Muscle of arm (tissue), 12 donors: ENCODE measurements around the gene TRIM71. TPM values are rescaled to one million over a fixed set of nuclear protein-coding genes. Genes with fewer than 3 reads are reported as not detected.
"Not testable (repeated sequence)": the region's sequence is repeated elsewhere in the genome, so short reads cannot be mapped to it uniquely, and the experiment has no call there.

Source experiments
- DNase-seq: peaks from one replicate; pipeline ENCODE4 v3.0.0-alpha.2; 2013
- polyA plus RNA-seq, 12 donors: library from polyadenylated mRNA; unstranded; fragments of 120-200 nt; gene quantifications; one replicate each; pipeline ENCODE4 v1.2.1, GENCODE V29; 2013; ENCODE audit not compliant: insufficient read length in 12 of 12

Gene TRIM71
- polyA plus RNA-seq, 12 donors, result 0.08 to 3.8 (median 0.24) TPM; not detected in 1

DNA sequence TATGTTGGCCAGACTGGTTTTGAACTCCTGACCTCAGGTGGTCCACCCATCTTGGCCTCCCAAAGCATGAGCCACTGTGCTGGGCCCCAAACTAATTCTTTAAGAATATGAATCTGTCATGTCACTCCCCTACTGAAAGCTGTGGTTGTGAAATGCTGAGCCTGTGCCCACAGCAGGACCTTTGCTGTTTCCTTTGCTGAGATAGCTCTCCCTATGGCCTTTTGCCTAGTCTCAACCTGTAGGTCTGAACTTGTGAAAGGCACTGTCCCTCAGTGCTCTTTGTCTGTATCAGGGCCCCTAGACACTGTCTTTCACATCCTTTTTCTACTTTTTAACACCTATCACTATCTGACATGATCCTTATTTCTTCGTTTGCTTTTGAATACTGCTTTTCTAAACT lies 70.9 kb downstream of the TRIM71 start:
- DNase-seq, result no peak

DNA sequence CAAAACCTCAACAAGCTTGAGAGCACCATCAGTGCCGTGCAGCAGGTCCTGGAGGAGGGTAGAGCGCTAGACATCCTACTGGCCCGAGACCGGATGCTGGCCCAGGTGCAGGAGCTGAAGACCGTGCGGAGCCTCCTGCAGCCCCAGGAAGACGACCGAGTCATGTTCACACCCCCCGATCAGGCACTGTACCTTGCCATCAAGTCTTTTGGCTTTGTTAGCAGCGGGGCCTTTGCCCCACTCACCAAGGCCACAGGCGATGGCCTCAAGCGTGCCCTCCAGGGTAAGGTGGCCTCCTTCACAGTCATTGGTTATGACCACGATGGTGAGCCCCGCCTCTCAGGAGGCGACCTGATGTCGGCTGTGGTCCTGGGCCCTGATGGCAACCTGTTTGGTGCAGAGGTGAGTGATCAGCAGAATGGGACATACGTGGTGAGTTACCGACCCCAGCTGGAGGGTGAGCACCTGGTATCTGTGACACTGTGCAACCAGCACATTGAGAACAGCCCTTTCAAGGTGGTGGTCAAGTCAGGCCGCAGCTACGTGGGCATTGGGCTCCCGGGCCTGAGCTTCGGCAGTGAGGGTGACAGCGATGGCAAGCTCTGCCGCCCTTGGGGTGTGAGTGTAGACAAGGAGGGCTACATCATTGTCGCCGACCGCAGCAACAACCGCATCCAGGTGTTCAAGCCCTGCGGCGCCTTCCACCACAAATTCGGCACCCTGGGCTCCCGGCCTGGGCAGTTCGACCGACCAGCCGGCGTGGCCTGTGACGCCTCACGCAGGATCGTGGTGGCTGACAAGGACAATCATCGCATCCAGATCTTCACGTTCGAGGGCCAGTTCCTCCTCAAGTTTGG lies 72.9 kb downstream of the TRIM71 start:
- DNase-seq, result no peak

DNA sequence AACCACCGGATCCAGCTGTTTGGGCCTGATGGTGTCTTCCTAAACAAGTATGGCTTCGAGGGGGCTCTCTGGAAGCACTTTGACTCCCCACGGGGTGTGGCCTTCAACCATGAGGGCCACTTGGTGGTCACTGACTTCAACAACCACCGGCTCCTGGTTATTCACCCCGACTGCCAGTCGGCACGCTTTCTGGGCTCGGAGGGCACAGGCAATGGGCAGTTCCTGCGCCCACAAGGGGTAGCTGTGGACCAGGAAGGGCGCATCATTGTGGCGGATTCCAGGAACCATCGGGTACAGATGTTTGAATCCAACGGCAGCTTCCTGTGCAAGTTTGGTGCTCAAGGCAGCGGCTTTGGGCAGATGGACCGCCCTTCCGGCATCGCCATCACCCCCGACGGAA lies 73.6 kb downstream of the TRIM71 start:
- no peak for DNase-seq

DNA sequence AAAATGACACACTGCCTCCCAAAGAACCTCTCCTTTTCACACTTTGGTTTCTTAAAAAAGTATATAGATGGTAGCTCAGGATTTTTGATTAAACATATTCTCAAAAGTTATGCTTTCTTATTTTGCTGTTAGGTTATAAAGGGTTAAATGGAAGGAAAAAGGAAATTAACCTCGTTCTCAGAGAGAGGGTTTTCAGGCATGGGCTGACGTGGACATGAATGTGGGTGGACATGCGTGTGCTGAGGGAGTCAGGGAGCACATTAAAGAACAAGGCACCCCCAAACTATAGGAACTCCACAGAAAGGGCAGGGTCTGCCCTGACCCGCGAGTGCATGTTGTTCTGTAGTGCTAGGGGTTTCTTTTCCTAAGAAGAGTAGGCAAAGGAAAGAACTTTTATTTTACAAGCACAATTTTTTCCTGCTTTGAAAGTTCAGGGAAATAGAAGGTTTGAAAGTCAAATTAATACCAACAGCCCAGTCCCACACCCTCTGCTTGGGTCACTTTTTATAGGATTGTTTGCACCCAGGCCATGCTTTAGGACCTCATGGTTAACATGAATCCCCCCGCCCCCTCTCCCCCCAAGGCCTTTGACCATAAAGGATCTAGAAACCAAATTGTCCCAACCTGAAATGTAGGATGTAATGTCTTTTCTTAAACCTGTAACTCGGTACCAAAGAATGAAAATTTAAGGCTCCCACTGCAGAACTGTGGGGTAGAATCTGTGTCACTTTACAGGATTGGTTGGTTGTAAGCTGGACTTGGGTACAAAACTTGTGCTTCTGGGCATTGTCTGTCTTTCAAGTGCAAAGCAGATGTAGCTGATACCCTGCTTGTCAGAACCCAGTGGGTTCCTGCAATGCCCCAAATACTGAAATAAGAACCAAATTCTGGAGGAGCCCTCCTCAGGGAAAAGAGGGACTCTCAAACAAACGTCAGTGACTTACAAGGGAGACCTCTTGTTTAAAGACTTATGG lies 75.1 kb downstream of the TRIM71 start:
- DNase-seq, result no peak

DNA sequence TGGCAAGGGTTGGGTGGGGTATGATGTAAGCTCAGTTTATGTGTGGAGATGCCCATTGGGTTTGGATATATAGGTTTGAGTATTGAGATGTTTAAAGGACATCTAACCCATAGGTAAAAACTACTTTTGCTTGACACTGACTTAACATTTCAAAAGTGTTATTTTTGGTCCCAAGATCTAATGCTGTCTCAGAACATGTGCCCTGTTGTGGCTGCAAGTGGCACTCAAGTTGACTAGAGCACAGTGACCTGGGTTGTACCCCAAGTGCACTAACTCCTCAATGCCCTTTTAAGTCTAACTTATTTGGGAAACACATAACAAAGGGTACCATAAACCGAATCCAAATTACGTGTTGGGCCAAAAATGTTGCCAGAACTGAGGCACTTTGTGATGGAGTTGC lies 77.2 kb downstream of the TRIM71 start:
- DNase-seq, result no peak

DNA sequence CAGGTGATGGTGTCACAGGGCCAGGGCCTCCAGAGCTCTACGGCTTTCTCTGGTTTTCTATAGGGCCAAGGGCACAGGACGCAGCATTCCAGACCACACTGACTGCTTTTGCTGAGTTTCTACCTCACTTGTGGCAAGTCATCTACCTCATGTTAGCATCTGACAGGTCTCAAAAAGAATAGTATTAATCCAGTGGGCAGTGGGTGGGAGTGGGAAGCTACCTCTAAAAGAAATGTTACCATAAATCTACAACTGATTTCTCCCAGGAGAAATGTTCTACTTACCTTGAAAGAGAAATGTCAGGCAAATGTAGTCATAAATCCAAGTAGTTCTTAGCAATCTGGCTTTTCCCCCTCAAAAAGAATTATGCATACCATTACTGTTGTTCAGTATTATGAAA lies 77.9 kb downstream of the TRIM71 start:
- DNase-seq, result no peak

DNA sequence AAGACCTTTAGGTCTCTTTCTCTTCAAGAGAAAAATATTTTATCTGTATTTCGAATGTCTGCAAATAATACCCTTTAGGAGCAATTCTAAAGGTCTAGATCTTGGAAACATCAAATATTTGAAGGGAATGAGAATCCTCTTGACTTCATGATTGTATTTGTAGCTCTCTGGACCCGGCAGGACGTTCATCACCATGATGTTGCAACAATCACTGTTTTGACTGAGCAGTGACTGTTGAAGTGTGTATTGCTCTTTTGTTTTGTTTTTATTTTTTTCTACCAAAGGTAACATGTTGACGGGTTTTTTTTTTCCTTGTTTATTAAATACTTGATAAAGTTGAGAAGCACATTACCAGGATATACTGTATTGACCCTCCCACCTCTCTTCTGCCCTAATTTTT lies 78.3 kb downstream of the TRIM71 start:
- DNase-seq, result no peak

DNA sequence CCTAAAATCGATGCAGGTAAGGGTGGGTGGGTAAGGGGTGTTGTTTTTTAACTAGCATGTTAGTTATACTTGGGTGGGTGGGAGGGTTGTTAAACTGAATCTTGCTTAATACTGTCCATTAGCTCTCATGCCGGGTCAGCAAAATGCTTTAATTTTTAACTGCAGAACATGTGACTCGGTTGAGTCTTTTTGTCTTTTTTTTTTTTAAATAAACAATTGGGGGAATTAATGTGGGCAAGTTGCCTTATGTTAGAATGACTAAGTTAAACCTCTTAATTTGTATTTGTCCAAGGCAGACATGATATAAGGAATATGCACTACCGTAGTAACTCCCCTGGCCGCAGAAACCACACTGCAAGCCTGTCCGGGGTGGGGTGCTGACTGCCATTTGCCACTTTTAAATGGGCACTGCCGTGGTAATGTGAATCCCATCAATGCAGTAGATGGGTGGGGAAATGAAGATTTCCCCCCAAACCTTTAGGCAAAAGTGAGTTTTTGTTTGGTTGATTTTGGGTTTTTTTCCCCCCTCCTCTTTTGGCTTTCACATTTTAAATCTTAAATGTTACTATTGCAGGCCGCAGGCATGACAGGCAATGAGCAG lies 79.3 kb downstream of the TRIM71 start:
- no peak for DNase-seq

DNA sequence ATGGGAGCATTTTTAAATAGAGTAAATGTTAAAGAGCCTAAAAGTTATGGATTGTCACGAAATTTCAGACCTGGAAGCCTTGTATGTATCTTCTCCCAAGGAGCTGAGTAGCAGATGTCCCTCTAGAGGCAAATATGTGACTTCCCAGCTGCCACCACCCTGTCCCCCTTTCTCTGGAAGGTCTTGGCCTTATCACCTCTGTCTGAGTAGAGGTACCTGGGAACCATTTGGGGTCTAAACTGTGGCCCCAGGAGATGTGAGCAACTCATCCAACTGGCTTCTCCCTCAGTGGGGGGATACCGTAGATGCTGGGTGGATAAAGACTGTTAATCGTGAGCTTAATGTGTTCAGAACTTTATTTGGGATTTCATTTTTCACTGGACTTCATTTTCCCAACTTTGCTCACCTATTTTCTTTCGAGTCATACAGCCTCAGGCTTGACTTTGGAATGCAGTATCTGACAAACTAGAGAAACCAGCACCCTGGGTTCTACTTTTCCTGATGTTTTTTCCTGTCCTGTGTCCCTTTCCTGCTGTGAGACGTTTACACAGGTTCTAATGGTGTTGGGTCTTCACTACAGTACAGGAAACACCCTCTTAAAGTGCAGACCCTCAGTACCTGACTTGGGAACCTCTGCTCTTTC lies 80.3 kb downstream of the TRIM71 start:
- DNase-seq, result no peak

DNA sequence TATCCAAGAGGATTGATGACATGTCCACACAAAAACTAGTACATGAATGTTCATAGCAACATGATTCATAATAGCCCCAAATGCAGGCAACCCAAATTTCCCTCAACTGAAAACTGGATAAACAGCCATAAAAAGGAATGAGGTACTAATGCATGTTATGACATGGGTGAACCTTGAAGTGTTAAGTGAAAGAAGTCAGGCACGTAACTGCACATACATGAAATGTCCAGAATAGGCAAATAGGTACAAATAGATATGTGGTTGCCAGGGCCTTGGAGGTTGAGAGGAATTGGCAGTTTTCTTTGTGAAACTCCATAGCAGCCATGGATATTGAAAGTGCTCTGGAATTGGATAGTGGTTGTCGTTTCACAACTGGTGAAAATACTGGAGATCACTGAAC lies 81.5 kb downstream of the TRIM71 start:
- DNase-seq, result no peak

DNA sequence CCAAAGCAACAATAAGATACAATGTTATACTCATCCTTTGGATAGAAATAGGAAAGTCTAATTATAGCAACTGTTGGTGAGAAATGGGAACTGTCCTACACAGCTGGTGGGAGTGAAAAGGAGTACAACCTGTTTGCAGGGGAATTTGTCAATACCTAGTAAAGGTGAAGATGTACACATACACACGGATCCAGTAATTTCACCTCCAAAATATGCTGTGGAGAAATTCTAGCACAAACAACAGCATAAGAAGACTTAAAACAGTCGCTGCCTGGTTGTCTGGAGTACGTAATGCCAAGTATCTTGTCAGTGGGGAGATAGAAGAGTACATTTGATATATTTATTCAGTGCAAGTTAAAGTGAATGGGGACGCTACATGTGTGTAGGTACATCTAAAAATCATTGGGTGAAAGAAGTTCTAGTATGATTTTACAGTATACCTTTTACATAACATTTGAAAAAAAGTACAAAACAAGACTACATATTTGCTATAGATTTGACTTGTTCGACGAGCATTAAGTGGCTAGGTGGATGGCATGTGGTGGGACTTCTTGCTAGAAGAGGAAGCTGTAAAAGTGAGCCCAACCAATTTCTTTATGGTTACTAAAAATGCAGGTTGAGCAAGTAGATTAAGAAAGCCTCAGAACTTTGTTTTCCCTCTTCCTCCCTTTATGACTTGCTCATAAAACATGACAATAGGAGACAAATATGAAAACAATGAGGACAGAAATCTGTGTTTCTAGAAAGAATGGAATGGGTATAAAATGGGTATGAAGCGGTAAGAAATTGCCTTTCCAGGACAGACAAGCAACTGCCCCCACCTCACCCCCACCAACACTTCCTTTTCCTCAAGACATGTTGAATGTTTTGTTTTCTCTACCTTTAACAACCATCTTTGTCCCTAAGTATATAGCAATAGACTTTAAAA lies 83.5 kb downstream of the TRIM71 start:
- DNase-seq, result no peak

DNA sequence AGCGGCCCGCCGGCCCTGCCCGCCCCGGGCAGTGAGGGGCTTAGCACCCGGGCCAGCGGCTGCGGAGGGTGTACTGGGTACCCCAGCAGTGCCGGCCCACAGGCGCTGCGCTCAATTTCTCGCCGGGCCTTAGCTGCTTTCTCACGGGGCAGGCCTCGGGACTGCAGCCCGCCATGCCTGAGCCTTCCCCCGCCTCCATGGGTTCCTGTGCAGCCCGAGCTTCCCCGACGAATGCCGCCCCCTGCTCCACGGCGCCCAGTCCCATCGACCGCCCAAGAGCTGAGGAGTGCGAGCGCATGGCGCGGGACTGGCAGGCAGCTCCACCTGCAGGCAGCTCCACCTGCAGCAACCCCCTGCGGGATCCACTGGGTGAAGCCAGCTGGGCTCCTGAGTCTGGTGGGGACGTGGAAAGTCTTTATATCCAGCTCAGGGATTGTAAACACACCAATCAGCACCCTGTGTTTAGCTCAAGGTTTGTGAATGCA lies 85.1 kb downstream of the TRIM71 start:
- DNase-seq, result not testable (repeated sequence)

DNA sequence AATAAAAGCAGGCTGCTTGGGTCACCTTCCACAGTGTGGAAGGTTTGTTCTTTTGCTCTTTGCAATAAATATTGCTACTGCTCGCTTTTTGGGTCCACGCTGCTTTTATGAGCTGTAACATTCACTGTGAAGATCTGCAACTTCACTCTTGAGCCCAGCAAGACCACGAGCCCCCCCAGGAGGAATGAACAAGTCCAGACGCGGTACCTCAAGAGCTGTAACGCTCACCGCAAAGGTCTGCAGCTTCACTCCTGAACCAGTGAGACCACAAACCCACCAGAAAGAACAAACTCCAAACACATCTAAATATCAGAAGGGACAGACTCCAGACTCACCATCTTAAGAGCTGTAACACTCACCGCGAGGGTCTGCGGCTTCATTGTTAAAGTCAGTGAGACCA lies 86.2 kb downstream of the TRIM71 start:
- no peak for DNase-seq

DNA sequence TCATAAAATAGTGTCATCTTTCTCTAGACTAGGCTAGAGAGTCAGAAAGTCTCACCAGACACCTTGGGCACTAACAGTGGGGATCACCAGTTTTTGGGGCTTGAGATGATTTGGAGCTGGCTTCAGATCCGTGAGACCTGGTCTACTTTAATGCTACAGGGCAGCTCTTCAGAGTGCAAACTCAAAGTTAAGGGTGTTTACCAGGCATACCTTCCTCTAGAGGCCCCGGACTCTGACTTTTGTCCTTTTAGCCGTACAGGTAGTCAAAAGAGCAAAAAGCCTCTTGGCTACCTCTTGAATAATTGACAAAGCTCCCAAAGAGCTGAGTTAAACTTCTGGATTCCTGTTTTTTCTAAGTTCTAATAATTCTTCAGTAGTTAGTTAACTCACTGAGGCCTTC lies 92.2 kb downstream of the TRIM71 start:
- no peak for DNase-seq

DNA sequence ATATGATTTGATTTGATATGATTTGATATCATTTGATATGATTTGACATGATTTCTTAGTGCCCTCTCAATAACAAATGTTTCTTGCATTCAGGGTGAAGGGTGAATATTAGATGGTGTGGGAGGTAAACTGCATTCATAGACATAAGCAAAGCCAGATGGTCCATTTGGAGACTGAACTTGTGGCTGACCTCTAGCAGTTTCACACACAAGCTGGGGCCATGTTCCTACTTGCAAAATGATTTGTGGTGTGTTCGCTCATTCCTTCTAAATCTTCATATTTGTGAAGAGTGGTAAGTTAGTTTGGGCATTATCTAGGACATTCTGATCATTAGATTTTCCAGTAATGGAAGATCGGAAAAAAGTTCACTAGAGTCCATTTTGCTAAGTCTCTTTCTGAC lies 93.2 kb downstream of the TRIM71 start:
- no peak for DNase-seq

DNA sequence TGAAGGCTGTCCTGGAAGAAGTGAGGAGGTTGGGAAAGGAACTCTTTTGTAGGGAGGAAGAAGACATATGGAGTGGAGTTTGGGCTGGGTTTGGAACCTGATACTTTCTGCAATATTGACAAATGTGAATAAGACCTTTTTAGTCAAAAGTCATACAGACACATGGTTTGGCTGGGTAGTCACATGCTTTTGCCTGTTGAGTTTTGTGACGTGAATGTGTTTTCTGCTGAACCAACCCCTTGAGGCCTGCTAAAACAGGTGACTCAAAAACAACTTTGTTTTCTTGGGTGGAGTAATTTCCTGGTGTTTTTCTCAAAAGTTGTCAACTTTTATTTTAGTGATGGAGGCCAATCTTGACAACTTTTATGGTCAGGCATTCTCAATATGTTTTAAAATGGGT lies 94.2 kb downstream of the TRIM71 start:
- DNase-seq, result no peak

DNA sequence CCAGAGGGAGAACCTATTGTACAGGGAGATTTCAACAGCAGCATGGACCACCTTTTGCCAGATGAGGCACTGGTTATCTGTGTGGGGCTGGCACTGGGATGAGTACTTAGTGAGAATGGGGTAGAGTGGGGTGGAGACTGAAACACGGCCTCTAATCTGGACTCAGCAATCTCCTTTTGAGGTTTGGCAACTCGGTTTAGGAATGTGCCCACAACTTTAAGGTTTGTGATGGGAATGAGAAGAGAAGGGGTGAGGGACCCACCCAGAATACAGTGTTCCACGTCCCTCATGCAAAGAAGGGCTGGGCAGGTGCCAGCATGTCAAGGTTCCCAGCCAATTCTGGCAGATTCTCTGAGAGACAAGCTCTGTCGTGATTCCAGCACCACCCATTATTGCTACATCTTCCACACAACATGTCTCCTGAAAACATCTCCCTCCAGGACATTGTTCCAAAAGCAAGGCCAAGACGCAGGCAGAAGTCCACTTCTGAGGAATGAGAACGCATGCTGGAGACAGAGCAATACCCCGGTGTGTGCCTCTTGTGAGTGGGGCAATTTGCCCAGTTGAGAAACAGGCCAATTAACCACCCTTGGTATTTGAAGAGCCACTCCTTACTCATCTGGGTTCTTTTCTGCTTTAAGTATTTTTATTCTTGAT lies 96.1 kb downstream of the TRIM71 start:
- no peak for DNase-seq

DNA sequence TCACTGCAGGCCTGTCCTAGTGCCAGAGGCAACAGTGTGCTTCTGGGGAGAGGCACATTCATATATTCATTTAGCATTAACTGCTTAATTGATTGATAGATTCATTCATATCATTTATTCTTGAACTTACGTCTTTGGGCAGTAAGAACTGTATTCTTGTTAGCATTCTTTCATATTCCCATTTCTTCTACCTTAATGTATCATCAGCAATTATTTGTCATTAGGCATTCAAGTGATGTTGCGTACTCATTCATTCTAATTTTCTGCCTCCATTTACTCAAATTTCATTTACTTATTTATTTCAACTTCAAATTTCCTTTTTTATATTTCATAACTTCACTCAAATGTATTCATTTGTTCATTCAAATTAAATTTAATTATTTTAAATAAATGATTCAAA lies 102.1 kb downstream of the TRIM71 start:
- DNase-seq, result no peak

DNA sequence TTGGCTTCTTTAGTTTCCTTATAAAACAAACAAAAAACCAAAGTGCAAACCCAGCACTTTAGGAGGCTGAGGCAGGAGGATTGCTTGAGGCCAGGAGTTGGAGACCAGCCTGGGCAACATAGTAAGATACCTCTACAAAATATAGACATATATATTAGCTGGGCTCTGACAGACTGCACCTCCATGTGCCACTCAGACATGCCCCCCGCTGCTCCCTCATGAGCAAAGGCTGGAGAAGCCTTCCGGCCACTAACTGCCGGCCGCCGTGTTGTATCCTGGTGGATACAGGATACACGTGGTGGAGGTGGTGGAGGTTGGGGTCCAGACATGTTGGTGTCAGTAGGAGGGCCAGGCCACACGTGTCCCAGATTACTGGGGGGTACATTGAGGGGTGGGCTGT lies 104.3 kb downstream of the TRIM71 start:
- no peak for DNase-seq

DNA sequence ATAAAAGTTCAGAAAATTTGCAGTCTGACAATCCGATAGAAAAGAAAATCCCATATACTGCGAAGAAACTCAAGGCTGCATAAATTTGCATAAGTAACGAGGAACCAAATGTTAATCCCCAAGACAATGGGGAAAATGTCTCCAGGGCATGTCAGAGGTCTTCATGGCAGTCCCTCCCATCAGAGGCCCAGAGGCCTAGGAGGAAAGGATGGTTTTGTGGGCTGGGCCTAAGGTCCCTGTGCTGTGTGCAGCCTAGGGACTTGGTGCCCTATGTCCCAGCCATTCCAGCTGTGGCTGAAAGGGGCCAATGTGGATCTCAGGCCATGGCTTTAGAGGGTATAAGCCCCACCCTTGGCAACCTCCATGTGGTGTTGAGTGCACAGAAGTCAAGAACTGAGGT lies 112.4 kb downstream of the TRIM71 start:
- DNase-seq, result no peak
